C1 segment of cervical spinal cord (tissue), 14 donors: ENCODE results near the gene TRPM2.

Experiments
- DNase-seq, 14 donors: peaks; one replicate each; lab custom pipeline; 2025; lab: John Stamatoyannopoulos, UW

Gene TRPM2

DNA sequence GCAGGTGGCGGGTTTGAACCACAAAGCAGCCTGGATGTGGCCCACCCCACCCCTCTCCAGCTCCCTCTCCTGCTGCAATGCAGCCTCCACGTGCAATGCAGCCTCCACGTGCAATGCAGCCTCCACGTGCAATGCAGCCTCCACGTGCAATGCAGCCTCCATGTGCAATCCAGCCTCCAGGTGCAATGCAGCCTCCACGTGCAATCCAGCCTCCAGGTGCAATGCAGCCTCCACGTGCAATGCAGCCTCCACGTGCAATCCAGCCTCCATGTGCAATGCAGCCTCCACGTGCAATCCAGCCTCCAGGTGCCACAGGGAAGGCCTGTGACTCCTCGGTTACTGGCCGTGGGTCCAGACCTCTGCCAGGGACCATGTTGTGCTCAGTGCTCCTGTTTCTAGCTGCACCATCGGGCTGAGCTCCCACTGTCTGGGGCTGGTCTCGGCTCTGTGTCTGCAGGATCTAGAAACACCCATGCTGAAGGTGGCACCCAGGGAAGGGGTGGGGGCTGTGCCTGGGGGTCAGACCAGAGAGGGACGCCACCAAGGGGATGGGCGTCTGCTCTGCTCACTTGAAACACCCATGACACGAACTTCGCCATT lies 90.0 kb downstream of the TRPM2 start:
- DNase-seq, result no peak

DNA sequence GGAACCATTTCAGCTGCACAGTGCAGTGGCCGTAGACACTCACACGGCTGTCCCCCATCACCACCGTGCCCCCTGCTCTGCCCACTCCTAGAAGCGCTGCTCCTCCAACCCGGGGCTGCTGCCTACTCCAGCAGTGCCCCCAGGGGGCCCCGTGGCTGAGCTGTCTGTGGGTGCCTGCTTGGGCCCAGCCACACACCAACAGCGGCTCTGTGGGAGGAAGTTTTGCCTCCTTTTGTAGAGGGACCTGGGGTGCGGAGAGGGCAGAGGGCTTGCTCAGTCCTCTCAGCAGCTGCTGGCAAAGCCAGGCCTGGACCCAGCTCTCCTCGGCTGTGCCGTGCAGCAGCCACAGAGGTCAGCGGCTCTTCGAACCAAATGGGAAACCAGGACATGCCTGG lies 90.5 kb downstream of the TRPM2 start:
- no peak for DNase-seq

GRCh38 chr21:44444286-44444931 lies 91.0 kb downstream of the TRPM2 start:
- no peak for DNase-seq

DNA sequence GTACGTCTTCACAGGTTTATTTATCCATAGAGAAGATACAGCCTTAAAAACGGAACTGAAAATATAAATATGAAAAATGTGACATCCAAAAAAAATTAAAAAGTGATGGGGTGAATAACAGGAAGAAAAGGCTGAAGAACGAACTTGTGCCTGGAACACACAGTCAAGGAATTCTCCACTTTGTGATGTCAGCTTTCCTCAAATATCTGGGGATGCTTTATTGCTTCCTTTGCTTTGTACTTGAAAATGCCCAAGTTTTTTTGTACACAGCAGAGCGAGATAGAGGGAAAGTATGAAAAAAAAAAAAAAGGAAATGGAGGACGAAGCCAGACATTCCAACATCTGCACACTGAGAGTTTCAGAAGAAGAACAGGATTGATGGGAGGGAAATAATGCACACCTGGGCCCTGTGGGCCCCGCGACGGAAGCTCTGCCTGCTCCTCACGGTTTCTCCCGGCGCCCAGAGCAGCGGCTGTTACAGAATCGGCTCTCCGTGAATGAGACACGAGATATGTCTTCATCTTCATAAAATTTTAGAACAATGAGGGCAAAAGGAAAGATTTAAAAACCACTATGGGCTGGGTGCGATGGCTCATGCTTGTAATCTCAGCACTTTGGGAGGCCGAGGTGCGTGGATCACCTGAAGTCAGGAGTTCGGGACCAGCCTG lies 91.9 kb downstream of the TRPM2 start:
- no peak for DNase-seq

DNA sequence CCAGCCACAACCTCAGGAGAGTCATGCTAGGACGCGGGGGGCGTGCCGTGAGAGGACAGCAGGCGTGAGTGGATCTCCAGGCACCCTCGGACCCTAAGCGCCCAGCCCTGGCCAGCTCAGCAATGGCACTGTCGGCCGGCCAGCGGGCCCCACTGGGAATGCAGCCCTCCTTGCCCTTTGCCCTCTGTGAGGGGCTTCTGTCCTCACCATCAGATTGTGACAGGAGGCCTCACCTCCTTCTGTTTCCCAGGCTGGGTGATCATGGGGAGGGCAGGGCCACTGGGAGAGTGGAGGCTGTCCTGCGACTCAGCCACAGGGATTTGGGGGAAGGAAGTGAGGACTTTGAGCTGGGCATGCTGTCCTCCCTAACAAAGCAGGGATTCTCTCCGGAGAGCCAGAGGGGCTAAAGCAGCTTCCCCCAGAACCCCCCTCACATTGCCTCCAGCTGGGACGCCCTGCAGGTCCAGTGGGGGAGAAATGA lies 95.3 kb downstream of the TRPM2 start:
- DNase-seq, result no peak

DNA sequence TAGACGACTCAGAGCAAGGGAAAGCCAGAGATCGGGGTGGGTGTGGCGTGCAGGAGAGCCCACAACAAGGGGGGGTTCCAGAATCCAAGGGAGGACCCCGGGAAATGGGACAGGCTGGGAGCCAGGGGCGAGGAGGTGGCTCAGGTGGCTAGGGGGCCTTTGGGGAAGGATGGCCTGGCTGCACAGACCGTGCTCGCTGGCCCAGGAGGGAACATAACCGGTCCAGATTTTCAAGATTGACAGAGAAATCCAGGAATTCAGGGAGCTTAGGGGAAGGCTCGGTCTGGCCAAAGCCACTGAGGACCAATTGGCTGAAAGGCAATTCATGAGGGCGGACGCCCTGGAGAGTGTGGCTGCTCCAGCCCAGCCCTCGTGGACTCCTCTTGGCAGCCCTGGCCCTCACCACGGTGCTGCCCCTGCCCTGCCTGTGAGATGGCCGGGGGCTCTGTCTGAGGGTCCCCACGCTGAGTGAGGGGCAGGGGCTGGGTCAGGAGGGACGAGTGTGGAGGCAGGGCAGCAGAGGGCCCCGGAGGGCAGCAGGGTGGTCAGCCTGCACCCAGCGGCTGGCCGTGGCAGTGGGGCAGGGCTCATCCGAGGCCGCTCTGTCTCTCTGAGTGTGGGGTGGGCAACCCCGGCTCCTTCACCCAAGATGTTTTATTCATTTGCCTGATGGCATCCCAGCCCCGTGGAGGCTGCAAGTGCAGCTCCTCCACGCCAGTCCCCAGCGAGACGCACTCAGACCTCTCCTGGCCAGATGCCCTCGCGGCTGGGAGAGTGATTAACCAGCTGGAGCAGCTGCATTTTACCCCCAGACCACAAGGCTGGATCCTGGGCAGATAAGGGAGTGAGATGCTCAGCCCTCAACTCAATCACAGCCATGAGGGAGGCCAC lies 96.3 kb downstream of the TRPM2 start:
- DNase-seq, result no peak

GRCh38 chr21:44450402-44450801 lies 97.0 kb downstream of the TRPM2 start:
- no peak for DNase-seq

DNA sequence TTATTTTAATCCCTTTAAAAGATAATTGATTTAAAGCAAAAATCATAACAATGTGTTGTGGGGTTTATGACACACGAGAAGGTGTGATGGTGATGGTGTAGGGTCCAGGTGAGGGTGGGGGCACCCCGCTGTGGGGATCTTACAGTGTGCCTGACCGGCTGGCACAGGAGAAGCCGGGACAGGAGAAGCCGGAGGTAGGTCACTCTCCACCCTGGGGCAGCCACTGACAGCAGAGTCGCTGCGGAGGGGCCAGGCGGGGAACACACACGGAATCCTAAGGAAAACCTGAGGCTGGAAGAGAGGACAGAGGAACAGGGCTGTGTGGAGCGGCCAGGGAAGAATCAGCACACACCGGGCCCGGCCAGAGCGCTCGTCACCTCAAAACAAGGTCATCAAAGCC lies 97.6 kb downstream of the TRPM2 start:
- DNase-seq, result no peak

DNA sequence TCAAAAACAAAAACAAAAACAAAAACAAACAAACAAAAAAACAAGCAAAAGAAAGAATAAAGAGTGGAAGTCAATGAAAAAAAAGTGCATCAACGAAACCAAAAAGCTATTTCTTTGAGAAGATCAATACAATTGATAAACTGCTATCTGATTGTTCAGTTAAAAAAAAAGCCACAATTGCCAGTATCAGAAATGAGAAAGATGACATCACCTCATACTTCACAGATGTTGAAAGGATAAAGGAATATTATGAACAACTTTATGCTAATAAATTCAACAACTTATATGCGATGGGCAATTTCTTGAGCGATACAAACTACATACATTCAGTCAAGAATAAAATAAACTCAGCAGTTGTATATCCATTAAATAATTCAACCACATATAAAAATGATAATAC lies 99.7 kb downstream of the TRPM2 start:
- no peak for DNase-seq

- no peak for DNase-seq
These were observed 100.6 kb downstream of the TRPM2 start for GRCh38 chr21:44454058-44454457.

DNA sequence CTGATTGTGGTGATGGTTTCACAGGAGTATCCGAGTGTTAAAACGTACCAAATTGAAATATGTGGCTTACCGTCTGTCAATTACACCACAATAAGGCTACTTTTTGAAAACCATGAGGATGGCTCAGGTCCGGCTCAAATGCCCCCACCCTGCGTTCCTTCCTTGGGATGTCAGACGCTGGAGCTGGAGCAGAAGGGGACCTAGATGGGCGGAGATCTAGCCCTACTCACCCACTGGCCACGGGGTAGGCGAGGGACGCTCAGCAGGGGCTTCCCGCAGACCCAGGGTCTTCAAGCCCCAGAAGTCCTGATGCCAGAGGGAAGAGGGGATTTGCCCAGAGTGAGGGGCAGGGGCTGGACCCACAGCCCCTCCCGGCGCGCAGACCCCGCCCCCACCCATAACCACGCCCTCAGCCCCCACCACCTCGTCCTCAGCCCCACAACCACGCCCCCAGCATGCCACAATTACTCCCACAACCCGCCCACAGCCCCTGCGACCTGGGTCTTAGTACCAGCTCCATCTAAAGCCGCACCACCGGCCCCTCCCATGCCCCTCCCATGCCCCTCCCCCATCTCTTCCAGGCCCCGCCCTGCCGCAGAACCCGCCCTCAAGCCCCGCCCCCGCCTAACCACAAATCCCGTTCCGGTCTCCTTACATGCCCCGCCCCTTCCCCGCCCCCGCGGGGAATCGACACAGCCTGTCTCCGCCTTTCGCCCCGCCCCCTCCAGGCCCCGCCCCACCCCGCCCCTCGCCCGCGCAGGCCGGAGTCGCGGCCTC lies 101.5 kb downstream of the TRPM2 start, which contains the start of gene LRRC3:
Gene LRRC3, plus strand, starts transcription at position 764 of the 777 bp plus-strand sequence. CDS start 1,135 bp downstream, outside the sequence.
- no peak for DNase-seq

DNA sequence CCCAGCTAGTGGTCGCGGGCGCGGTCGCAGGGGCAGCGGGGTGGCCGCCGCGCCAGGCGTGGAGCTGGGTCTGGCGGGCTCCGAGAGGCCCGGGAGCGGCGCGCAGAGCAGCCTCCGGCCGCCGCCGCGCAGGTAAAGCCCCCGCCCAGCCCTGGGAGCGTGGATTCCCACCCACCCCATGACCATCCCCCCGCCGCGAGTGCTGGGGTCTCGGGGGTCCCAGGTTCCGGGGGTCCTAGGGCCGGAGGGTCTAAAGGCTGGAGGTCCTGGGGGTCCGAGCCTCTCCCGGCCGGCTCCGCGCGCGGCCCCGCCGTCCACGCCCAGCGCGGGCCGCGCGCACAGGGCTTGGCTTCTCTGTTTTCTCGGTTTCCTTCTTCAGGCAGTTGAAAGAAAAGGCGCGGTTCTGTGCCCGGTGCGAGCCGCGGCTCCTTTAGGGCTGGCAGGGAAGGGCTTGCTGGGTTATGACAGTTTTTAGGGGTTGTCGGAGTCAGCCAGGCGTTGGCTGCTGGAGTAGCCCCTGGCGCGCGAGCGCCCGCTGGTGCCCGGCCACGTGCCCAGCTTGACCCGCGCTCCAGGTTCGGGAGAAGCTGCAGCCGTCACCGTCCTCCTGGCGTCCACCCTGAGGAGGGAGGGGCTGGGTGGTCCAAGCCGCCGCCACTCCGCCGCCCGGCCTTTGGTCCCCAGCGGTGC lies 102.2 kb downstream of the TRPM2 start:
- DNase-seq, result no peak

- no peak for DNase-seq
These were observed 102.9 kb downstream of the TRPM2 start for GRCh38 chr21:44456214-44456914.

GRCh38 chr21:44456915-44457736 lies 103.7 kb downstream of the TRPM2 start:
- no peak for DNase-seq

DNA sequence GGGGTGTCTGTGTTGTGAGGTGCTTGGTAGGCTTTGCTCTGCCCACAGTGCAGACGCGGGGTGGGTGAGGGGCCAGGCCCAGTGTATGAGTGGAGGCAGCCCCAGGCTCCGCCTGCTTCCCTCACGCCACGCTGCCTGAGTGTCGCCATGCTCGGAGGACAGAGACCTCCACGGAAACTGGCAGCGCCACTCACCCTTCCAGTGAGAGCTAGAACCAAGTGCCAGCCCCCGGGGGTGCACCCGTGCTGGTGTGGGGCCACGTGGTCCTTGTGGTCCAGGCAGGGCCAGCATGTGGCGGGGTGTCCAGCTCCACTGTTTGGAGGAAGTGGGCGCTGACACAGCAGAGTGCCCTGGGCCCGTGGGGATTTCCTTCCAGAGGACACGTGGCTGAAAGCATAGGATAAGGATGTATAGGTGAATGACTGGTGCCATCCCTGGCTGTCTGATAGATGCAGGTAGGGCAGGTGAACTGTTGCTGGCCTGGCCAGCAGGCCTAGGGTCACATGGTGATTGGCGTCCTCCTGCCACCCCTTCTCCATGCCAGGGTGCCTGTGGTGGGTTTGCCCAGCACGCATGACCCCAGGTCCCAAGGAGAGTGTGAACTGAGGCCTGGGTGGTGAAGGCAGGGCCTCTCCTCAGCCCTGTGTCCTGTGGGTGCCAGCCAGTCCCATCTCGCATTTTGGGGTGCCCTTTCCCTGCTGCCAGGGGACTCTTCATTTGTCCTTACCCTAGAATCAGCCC lies 105.7 kb downstream of the TRPM2 start:
- DNase-seq, result no peak

- no peak for DNase-seq
These were observed 106.5 kb downstream of the TRPM2 start for GRCh38 chr21:44459712-44460440.

- DNase-seq, result no peak
These were observed 107.0 kb downstream of the TRPM2 start for GRCh38 chr21:44460441-44460755.

GRCh38 chr21:44461005-44461404 lies 107.6 kb downstream of the TRPM2 start:
- DNase-seq, result no peak
